GM21526 (cell line): ENCODE measurements around the gene NEK11.
"Not testable (repeated sequence)": the region's sequence is repeated elsewhere in the genome, so short reads cannot be mapped to it uniquely, and the experiment has no call there.

Experiments used
- ATAC-seq: cut with Tn5 transposase; IDR thresholded peaks from one replicate; pipeline ENCODE4 v1.9.1; 2021; ENCODE audit warnings: moderate library complexity; ENCODE audit not compliant: unreplicated experiment, low FRiP score

The NEK11 gene

DNA sequence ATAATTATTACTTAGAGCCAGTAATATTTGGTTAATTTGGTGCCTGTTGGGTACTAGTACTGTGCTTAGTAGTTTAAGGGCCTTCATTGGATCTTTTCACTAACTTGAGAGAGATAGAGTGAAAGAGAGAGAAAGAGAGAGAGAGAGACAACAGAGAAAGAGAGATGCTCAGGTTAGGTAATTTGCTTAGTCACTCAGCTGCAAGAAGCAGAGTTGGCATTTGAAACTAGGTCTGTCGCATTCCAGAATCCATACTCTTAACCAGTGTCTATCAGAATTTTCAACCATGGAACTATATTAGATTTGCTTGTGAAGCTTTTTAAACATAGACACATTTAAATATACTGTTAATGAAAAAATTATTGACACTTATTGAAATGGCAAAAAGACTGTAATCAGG is 323.8 kb downstream of the NEK11 start:
- no peak for ATAC-seq

DNA sequence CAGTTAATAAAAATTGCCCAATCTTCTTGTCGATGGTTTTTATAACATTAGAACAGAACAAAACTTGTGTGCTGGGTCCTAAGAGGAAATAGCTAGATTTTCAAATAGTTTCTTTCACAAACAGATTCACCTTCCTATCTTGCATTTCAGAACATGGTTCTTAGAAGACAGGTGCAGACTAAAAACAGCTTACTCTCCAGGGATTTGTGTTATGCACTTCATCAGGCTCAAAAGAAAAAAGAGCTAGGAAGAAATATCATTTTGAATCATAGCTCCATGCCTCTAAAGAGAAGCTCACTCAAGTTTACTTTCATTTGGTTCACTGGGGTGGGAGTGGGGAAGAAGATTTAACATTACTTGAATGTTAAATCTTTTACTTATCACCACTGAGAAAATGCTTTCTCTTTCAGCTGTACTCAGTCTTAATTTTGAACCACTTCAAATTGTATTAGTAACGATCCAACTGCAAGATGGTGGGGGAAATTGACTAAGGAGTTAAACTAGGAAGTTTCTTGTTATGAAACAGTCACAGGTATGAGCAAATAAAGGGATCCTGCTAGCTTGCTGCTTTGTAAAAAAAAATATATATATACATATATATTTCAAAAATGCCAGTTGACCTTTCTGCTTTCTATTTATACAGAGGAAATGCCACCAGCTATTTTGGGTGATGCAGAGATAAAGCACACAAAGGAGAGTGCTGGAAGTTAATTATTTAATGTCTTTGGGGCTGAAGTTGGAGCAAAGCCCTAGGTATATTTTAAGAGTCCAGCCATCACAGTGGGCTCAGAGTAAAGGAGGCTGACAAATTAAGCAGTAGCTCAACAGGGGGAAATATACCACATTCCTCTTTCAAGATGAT is 326.6 kb downstream of the NEK11 start:
- no peak for ATAC-seq

DNA sequence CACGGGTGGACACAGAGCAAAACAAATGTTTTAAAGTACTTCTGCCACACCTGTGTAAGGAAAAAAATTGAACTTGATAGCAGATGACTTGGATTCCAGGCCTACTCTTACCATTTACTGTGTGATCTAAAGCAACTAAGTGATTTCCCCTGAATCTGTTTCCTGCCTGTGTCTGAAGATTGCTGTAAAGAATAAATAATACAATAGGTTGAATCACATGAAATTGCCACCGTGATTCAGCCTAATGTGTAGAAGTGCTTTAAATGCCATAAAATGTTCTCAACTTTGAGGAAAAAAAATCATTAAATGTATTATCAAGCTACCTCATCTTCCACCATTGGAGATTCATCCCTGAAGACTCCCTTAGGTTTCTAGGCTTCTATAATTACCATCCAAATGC is 327.3 kb downstream of the NEK11 start:
- no peak for ATAC-seq

DNA sequence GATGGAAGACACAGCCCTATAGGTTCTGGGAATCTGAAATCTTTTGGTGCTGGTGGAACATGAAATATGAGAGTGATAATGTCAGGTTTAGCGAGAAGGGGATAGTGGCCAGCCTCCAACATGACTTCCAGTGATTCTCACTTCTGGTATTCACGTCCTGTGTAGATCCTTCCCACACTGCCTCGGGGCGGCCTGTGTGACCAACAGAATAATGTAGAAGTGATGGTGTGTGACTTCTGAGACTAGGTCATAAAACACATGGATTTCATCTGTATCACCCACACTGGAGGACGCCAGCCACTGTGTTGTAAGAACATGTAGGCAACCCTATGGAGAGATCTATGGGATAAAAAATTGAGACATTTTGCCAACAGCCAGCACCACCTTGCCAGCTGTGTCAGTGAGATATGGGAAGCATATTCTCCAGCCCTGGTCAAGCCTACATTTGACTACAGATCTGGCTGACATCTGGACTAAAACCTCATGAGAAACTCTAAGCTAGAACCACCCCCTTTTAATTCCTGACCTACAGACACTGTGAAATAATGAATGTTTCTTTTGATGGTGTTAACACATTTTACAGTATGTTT is 329.4 kb downstream of the NEK11 start:
- ATAC-seq, result no peak

DNA sequence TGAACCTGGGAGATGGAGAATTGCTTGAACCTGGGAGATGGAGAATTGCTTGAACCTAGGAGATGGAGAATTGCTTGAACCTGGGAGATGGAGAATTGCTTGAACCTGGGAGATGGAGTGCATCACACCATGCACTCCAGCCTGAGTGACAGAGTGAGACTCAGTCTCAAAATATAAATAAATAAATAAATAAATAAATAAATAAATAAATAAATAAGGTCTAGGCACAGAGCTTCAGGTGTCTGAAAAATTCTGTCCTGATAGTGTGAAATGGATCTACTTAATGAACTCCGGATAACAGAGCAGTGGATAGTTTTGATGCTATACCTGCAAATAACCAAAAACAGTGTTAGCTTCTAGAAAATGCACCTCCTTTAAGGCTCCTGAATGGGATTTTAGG is 330.6 kb downstream of the NEK11 start:
- no peak for ATAC-seq

DNA sequence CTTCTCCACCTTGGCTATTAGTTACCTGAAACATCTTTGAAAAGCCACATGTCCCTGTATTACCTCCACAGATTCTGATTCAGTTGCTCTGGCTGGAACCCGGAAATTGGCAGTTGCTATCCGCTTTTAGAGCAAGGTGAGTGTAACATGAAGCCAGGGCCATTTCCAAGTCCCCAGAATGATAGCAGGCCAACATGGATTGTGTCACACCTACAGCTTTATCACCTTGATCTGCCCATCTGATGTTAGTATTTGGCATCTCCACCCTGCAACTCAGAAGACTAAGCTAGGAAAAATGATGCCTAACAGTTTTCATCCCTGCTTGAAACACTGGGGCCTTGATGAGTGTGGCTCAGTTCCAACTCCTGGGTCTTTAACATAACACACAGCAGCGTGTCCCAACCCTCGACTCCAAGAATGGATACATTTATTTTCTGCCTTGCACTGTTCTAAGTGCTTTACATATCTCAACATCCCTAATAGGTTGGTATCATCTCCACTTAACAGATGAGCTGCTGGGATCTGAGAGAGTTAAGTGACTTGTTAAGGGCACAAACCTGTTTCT is 333.6 kb downstream of the NEK11 start:
- no peak for ATAC-seq

DNA sequence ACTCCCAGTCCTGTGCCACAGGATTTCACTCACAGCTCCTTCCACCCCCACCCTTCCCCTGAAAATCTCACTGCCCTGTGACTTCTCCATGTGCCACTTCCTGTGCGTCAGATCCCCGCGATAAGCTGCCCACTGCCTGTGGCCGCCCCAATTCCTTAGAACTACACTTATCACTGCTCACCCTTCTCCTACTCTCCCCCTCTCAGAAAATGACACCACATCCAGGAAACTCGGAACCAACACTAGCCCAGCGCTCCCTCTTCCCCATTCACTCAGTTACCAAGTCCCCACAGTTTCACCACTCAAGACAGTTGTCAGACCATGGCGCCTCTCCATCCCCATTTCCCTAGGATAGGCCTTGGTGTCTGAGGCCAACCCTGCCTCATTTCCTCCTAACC is 334.4 kb downstream of the NEK11 start:
- ATAC-seq, result not testable (repeated sequence)

DNA sequence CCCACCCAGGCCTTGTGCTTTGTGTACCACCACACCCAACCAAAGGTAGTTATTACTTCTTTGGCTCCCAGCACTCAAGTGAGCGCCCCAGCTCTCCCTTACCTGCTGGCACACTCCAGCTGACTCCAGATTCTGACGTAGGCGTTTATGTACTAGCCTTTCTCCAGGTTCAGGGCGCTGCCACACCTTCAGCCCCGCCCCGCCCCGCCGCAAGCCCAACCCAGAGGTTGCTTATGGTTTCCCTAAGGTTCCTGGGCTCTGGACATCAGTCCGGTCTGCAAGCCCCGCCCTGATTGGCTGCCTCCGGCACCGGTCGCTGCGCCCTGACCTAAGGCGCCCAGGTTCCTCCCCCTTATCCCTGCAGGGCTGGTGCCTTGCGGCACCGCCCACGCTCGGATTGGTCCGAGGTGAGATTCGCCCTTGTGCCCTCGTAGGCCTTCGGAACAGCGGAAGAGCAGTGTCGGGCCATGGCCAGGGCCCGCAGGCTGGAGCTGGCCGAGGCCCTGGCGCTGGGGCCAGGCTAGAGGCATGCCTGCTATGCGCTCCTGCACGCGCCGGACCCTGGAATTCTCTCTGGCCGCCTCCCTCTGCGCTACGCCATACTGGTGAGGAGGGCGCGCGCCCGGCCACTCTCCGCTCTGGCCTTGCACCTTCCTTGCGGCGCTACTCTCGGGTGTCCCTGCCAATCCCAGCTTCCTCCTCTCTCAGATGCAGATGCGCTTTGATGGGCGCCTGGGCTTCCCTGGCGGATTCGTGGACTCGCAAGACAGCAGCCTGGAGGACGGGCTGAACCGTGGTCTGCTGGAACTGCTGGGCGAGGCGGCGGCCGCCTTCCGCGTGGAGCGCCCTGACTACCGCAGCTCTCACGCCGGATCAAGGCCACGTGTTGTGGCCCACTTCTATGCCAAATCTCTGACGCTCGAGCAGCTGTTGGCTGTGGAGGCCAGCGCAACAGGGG is 335.1 kb downstream of the NEK11 start:
- peak; percentile 92 for ATAC-seq

DNA sequence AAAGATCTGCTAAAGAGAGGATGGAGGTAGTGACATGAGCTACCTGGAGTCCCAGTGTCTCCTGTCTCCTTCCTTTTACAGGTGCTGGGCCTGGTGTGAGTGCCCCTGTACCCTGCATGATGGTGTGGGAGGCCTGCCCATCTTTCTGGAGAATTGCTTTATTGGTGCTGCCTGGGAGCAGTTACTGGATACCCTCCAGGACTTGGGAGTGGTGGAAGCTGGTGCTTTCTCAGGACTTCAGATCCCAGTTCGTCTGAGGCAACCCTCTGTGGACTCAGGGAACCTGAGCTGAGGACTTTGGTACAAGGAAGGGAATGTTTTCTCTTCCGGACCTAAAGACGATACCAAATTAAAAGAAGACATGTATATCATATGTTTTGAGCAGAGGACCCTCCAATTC is 336.6 kb downstream of the NEK11 start:
- ATAC-seq, result no peak

DNA sequence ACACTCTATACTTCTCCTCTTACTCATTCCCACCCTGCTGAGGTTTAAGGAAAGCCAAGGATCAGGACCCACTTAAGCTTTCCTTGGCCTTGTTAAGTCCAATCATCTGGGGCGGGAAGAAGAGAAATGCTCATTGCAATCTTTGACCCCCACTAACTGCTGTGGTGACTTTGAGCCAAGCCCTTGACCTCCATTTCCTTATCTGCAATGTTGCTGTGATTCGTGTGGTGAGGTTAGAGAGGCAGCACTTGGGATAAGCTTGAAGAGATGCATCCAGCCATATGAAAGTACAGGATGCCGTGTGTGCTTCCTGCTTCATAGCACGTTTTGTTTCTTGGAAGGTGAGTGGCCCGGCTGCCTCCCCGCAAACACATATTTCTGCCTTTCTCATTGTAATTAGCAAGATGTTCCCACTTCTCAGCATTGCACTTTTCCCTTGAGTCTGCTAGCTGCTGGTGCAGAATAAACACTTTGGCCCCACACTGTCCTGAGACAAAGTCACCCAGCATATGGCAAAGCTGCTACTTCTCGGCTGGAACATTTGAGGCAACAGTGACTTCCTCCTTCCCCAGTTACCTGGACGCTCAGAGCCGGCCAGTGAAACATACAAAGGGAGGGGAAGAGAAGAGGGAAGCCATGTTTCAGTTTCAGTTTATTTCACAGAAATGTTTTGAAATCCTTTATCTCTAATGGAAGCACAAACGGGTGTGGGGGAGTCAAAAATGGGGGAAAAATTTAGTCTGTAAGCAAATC is 344.4 kb downstream of the NEK11 start:
- ATAC-seq, result no peak

DNA sequence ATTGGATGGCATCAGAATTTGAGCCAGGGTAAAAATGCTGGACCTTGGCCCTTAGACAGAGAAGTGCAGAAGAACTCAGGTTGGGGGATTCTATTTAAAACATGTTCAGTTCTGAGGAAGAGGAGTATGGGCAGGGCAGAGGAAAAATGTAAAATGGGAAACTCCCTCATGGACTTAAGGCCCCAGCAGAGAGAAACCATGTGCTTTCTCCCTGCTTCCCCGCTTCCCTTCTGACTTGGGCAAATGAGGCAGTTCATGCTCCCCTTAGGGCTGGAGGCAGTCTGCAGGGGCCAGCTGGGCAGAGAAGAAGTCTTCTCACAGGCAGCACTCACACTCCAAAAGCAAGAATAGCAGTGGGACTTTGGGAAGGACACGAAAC is 345.0 kb downstream of the NEK11 start:
- ATAC-seq, result no peak

DNA sequence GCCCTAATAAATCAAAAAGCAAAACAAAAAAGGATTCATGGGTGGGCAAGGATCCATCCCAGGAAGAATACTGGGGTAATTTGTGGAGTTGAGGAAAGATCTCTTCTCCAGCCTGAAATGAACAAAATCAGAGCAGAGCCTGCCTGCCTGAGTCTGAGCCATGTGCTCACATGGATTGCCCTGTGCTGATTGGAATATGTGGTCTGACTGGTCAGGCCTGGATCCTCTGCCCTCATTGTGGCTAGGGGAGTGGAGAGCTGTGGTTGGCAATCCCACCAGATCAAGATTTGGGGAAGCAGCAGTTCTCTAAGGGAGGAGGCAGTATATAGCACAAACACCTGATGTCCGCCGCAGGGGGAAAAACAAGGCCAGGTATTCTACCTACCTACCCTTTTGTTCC is 348.1 kb downstream of the NEK11 start:
- ATAC-seq, result no peak

DNA sequence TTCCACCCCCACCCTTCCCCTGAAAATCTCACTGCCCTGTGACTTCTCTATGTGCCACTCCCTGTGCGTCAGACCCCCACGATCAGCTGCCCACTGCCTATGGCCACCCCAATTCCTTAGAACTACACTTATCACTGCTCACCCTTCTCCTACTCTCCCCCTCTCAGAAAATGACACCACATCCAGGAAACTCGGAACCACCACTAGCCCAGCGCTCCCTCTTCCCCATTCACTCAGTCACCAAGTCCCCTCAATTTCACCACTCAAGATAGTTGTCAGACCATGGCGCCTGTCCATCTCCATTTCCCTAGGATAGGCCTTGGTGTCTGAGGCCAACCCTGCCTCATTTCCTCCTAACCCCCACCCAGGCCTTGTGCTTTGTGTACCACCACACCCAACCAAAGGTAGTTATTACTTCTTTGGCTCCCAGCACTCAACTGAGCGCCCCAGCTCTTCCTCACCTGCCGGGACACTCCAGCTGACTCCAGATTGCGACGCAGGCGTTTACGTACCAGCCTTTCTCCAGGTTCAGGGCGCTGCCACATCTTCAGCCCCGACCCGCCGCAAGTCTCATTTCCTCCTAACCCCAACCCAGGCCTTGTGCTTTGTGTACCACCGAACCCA is 354.3 kb downstream of the NEK11 start:
- peak; percentile 7 for ATAC-seq

DNA sequence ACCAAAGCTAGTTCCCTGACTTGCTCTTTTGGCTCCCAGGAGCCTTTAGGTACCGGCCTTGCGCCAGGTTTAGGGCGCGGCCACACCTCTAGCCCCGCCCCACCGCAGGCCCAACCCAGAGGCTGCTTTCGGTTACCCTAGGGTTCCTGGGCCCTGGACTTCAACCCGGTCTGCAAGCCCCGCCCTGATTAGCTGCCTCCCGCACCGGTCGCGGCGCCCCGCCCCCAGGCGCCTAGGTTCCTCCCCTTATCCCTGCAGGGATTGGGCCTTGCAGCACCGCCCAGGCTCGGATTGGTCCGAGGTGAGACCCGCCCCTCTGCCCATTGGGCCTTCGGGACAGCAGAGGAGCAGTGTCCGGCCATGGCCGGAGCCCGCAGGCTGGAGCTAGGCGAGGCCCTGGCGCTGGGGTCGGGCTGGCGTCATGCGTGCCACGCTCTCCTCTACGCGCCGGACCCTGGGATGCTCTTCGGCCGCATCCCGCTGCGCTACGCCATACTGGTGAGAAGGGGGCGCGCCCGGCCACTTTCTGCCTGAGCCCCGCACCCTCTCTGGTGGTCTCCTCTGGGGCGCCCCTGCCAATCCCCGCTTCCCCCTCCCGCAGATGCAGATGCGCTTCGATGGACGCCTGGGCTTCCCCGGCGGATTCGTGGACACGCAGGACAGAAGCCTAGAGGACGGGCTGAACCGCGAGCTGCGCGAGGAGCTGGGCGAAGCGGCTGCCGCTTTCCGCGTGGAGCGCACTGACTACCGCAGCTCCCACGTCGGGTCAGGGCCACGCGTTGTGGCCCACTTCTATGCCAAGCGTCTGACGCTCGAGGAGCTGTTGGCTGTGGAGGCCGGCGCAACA is 355.0 kb downstream of the NEK11 start, which contains the start of gene NUDT16:
Gene NUDT16, plus strand, starts transcription at position 330 of the 847 bp plus-strand sequence. Its CDS starts 31 bp downstream, at position 361.
- ATAC-seq, result peak; percentile 98

DNA sequence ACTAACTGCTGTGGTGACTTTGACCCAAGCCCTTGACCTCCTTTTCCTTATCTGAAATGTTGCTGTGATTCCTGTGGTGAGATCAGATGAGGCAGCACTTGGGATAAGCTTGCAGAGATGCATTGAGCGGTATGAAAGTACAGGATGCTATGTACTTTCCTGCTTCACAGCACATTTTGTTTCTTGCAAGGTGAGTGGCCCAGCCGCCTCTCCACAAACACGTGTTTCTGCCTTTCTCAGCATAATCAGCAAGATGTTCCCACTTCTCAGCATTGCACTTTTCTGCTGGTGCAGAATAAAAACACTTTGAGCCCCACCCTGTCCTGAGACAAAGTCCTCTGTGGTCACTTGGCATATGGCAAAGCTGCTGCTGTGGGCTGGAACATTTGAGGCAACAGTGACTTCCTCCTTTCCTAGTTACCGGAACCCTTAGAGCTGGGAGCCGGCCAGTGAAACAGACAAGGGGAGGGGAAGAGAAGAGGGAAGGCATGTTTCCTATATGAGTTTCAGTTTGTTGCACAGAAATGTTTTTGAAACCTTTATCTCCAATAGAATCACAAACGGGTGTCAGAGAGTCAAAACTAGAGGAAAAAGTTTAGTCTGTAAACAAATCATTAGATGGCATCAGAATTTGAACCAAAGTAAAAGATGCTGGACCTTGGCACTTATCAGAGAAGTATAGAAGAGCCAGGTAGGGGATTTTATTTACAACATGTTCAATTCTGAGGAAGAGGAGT is 359.9 kb downstream of the NEK11 start:
- ATAC-seq, result no peak

DNA sequence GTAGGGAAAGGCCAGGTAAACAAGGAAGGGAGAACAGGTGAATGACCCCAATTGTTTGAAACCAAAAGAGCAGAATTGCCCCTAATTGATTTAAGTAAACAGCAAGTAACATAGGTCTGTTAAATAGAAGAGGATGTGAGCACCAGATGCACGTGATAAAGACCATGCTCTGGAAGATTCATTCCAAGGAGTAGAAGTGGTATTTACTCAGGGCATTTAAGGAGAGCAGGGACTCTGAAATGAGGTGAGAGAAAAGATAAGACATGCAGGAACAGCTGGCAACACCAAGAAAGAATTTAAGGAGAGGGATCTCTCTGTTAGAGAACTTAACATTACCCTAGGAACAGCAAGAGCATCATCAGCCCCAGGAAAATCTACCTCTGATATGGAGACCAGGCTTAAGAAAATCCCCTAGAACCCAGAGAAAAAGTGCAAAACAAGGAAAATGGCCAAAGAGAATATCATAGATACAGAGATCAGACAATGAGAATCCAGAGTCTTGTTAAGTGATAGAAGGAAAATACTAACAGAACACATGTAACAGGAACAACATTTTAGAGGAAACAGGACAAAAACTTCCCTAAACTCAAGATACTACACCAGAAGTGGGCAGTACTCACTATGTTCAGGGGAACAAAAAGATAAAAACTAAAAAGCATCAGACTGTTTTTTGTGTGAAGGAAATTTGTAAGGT is 361.3 kb downstream of the NEK11 start:
- ATAC-seq, result no peak

DNA sequence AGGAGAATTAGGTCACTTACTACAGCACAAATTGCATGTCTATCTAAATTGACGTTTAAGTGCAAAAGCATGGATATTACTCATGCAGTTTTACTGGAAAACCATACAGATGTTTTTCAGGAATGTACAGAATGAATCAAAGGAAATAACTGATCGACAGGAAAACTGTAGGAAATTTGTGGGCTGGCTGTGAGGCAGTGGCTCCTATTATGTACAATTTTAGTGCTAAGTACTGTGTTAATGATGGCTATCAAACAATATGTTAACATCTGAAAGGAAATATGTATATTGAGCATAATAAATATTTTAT is 361.8 kb downstream of the NEK11 start:
- no peak for ATAC-seq

DNA sequence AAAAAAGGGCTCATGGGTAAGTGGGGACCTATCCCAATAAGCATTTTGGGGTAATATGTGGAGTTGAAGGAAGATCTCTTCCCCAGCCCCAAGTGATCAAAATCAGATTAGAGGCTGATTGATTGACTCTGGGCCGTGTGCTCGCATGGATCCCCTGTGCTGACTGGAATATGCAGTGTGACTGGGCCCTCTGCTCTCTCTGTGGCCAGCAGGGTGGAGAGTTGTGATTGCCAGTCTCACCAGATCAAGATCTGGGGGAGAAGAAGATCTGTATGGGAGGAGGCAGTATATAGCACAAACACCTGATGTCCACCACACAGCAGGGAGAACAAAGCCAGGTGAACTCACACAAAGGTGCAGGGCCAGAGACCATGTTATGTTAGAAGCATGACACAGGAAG is 363.7 kb downstream of the NEK11 start:
- no peak for ATAC-seq
